Heart left ventricle (tissue), 16 donors: ENCODE measurements around the gene RIMS4. TPM values are rescaled to one million over a fixed set of nuclear protein-coding genes. Genes with fewer than 3 reads are reported as not detected.

ENCODE experiments used
- ATAC-seq, 4 donors: fragments of 200-7000 bp; cut with Tn5 transposase; one replicate each; pipeline ENCODE4 v1.9.1; 2020 to 2022; ENCODE audit warnings: moderate library complexity in 4 of 4, mild to moderate bottlenecking in 3 of 4, moderate number of reproducible peaks in 1 of 4
- DNase-seq, 5 donors: peaks; one replicate each; pipeline ENCODE4 v3.0.0-alpha.2; 2020
- H3K27ac ChIP-seq, 12 donors: fragments of 200-600 bp; sonication (generic) in 4 of 12; one replicate each; pipeline versions ENCODE4 v1.5.0 to v1.8.0; 2016 to 2022; ENCODE audit warnings: mild to moderate bottlenecking in 2 of 12
- H3K27me3 ChIP-seq, 9 donors: fragments of 200-600 bp; sonication (generic) in 2 of 9; one replicate each; pipeline versions ENCODE4 v1.5.1 to v1.8.0; 2016 to 2022; ENCODE audit warnings: mild to moderate bottlenecking in 3 of 9
- H3K36me3 ChIP-seq, 9 donors: fragments of 200-600 bp; sonication (generic) in 2 of 9; one replicate each; pipeline versions ENCODE4 v1.5.0 to v1.8.0; 2018 to 2022; ENCODE audit warnings: mild to moderate bottlenecking in 2 of 9
- H3K4me1 ChIP-seq, 12 donors: fragments of 200-600 bp; sonication (generic) in 4 of 12; one replicate each; pipeline versions ENCODE4 v1.5.0 to v1.8.0; 2016 to 2022; ENCODE audit warnings: mild to moderate bottlenecking in 3 of 12
- H3K4me3 ChIP-seq, 12 donors: fragments of 200-600 bp; sonication (generic) in 4 of 12; one replicate each; pipeline versions ENCODE4 v1.5.0 to v1.8.0; 2017 to 2022; ENCODE audit warnings: mild to moderate bottlenecking in 9 of 12, moderate library complexity in 4 of 12
- H3K9me3 ChIP-seq, 12 donors: fragments of 200-600 bp; sonication (generic) in 4 of 12; one replicate each; pipeline versions ENCODE4 v1.5.0 to v1.8.0; 2016 to 2022; ENCODE audit warnings: mild to moderate bottlenecking in 1 of 12
- POLR2A ChIP-seq, 2 donors: fragments of 450-650 bp; IDR thresholded peaks; one replicate each; pipeline ENCODE4 v1.6.1; 2017; ENCODE audit warnings: antibody characterized with exemption in 2 of 2, mild to moderate bottlenecking in 2 of 2, moderate library complexity in 2 of 2
- WGBS, 4 donors: extraction: QIAGEN DNeasy Blood & Tissue Kit in 2 of 4; methylation state at CpG; one replicate each; pipeline versions ENCODE4 v1.1.5 to v1.1.7; 2013 to 2018; 5-methylcytosine and 5-hydroxymethylcytosine counted together
- intact Hi-C, 10 donors: fragments of 100-400 bp; cut with DNase I; formaldehyde crosslinking; loops; one replicate each; pipeline versions ENCODE4 v1.11.1 to v1.14.2; 2022
- polyA plus RNA-seq, 2 donors: library from polyadenylated mRNA; stranded (reverse); fragments of 200-250 nt; gene quantifications; one replicate each; pipeline ENCODE4 v1.2.3, GENCODE V29; 2013
- total RNA-seq, 9 donors: library from RNA; depleted of rRNA in 2 of 9; stranded (reverse); fragments of >200 nt in 2 of 9; fragmentation: NEBNext Ultra II Directional in 3 of 9; extraction: Animal tissue kit (Norgen Biotek cat#: 25700) in 3 of 9; gene quantifications; one replicate each; pipeline versions ENCODE4 v1.1.0 to v1.2.4, GENCODE V29; 2016 to 2023
- TF ChIP-seq, protein P1 (sequence below), 12 donors: fragments of 200-600 bp; sonication (generic) in 4 of 12; IDR thresholded peaks; one replicate each; pipeline versions ENCODE4 v1.5.0 to v1.8.0; 2018 to 2022; ENCODE audit warnings: antibody characterized with exemption in 12 of 12, mild to moderate bottlenecking in 5 of 12
- donor health status: ischemic (EF 13 %, LVEDD 7.1; RV severe dilation, severe dysfunction).
- donor health status: healthy with polysubstance abuse.
- donor health status: DM: no; HTN: yes; CAD: no.
- donor health status: DM: no; HTN: no; CAD: no.
- donor health status: ischemic (EF 25% LVEDD 6.9; RV normal size, moderate dysfunction).
- donor health status: ischemic (EF 25% LVEDD 5.7; RV mildly dilated, moderate dysfunction).
- donor health status: healthy.
- donor health status: DM: yes; HTN: yes; CAD: no.
- donor health status: ischemic (EF 35%, LVEDD 5.7; RV mildly dilated, moderate dysfunction).
- donor health status: nonischemic (EF 11% LVEDD 7.7; RV severe dilation, severe dysfunction).
- donor health status: DM: yes; HTN: yes; CAD: no.
- donor health status: PGD.
- donor health status: ischemic (EF 29% LVEDD 5.4; RV normal size, mild dysfunction).
- donor health status: nonischemic (EF 23%, LVEDD 6.1; RV moderate dilation, normal function).

The RIMS4 gene
- total and polyA plus RNA-seq, 11 donors: 0.04 to 0.59 (median 0.11) TPM; not detected in 5

DNA sequence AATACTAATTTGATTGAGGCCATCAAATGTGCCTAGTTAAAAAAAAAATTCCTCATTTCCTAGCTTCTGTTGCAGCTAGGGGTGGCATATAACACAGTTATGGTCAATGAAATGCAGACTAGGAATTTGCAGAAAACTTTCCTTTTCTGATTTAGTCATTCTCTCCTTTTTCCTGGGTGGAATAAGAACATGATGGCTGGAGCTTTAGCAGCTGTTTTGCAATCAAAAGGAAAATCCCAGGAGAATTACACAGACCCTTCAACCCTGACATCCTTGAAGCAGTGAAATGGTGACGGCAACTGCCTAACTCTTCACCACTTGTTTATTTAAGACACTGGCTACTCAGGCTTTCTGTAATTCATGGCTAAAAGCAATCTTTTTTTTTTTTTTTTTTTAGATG is 23.1 kb upstream of the RIMS4 start:
- Histone ChIP-seq H3K4me3 (no peak overlapping the region), H3K9me3 (peaks cover 0 to 9% (median 0%) of the 10 kb centered on the region in 12 donors), H3K27ac (no peak overlapping the region), H3K36me3 (no peaks in the 10 kb centered on the region), H3K4me1 (no peaks in the 10 kb centered on the region), H3K27me3 (peaks cover 0 to 33% (median 10%) of the 10 kb centered on the region in 9 donors)
- no peak for DNase-seq
- no peak for TF ChIP-seq POLR2A (IDR thresholded peaks at IDR 0.05)
- TF ChIP-seq, protein P1, sequence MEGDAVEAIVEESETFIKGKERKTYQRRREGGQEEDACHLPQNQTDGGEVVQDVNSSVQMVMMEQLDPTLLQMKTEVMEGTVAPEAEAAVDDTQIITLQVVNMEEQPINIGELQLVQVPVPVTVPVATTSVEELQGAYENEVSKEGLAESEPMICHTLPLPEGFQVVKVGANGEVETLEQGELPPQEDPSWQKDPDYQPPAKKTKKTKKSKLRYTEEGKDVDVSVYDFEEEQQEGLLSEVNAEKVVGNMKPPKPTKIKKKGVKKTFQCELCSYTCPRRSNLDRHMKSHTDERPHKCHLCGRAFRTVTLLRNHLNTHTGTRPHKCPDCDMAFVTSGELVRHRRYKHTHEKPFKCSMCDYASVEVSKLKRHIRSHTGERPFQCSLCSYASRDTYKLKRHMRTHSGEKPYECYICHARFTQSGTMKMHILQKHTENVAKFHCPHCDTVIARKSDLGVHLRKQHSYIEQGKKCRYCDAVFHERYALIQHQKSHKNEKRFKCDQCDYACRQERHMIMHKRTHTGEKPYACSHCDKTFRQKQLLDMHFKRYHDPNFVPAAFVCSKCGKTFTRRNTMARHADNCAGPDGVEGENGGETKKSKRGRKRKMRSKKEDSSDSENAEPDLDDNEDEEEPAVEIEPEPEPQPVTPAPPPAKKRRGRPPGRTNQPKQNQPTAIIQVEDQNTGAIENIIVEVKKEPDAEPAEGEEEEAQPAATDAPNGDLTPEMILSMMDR (IDR thresholded peaks at IDR 0.05): no peak
- WGBS, 4 donors: 86 to 96% (median 89%) methylated on average over 1 of the region's 1 CpG
- intact Hi-C loops: no loop called here
- ATAC-seq: no peak

DNA sequence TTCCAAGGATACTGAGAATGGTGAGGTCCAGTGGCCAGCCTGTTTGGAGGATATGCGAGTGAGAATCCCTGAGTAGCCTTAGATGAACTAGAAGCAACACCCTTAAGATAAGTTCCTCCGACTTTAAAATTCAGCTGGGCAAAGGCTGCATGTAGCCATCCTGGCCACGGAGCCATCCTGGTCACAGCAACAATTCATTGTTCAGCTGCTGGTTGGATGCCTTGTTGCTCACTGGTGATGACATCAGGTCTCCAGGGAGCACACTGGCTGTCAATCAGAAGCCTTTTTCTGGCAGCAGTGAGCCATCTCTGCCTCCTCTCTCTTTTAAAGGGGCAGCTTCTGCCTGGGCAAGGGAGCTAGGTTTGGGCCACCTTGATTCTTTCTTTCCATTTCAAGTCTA is 22.4 kb upstream of the RIMS4 start:
- 34 to 44% (median 39%) methylated on average over 3 of the region's 3 CpGs for WGBS, 4 donors
- Histone ChIP-seq H3K4me1 (no peaks in the 10 kb centered on the region), H3K4me3 (no peak overlapping the region), H3K9me3 (peaks cover 0 to 9% (median 0%) of the 10 kb centered on the region in 12 donors), H3K27ac (no peak overlapping the region), H3K27me3 (peaks cover 0 to 31% (median 9%) of the 10 kb centered on the region in 9 donors), H3K36me3 (no peaks in the 10 kb centered on the region)
- no peak for TF ChIP-seq POLR2A (IDR thresholded peaks at IDR 0.05)
- TF ChIP-seq, protein P1 (IDR thresholded peaks at IDR 0.05): no peak
- intact Hi-C loops: no loop called here
- DNase-seq: peak in 1 of 5 donors; percentile 29
- peak in 3 of 4 donors; percentile 55 to 63 (median 62) for ATAC-seq

DNA sequence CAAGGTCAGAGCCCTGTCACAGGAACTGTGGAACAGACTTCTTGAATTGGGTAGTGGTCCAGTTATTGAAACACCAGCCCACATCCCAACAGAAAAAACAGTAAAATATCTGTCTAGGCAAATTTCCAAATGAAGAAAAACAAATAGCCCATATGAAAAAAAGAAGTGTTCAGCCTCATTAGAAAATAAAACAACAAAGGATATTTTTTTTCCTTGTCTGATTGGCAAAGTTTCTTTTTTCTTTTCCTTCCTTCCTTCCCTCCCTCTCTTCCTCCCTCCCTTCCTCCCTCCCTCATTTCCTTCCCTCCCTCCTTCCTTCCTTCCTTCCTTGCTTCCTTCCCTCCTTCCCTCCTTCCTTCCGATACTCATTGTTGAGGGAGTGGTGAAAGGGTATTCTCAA is 20.6 kb upstream of the RIMS4 start:
- 53 to 78% (median 71%) methylated on average over 1 of the region's 1 CpG for WGBS, 4 donors
- no peak for TF ChIP-seq POLR2A (IDR thresholded peaks at IDR 0.05)
- TF ChIP-seq, protein P1 (IDR thresholded peaks at IDR 0.05): no peak
- intact Hi-C loops: no loop called here
- Histone ChIP-seq H3K36me3 (no peaks in the 10 kb centered on the region), H3K27me3 (peaks cover 0 to 22% (median 0%) of the 10 kb centered on the region in 9 donors), H3K27ac (no peak overlapping the region), H3K9me3 (peaks cover 0 to 9% (median 0%) of the 10 kb centered on the region in 12 donors), H3K4me1 (no peaks in the 10 kb centered on the region), H3K4me3 (no peak overlapping the region)
- no peak for DNase-seq
- ATAC-seq: no peak

DNA sequence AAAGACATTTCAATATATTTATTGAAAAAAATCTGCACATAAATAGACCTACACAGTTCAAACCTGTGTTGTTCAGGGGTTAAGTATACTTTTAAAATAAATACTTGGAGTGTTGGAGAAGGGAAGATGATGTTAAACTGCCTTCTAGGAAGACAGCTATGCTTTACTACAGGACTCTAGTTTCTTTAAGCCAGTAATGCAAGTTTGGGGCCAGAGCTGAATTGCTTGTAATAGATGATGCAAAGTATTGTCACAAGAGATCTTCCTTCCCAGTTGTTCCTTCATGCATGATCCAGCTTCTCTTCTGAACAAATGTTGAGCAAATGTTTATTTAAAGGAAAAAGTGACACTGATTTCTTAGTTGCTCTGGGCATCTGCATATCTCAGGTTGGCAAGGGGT is 20.2 kb upstream of the RIMS4 start:
- Histone ChIP-seq H3K27ac (no peak overlapping the region), H3K36me3 (no peaks in the 10 kb centered on the region), H3K4me3 (no peak overlapping the region), H3K27me3 (peaks cover 0 to 22% (median 0%) of the 10 kb centered on the region in 9 donors), H3K9me3 (peaks cover 0 to 9% (median 0%) of the 10 kb centered on the region in 12 donors), H3K4me1 (no peaks in the 10 kb centered on the region)
- TF ChIP-seq, protein P1 (IDR thresholded peaks at IDR 0.05): no peak
- TF ChIP-seq POLR2A (IDR thresholded peaks at IDR 0.05): no peak
- DNase-seq: no peak
- intact Hi-C loops: no loop called here
- ATAC-seq: no peak
